Measurements from ENCODE around the gene PTPRK.

DNA sequence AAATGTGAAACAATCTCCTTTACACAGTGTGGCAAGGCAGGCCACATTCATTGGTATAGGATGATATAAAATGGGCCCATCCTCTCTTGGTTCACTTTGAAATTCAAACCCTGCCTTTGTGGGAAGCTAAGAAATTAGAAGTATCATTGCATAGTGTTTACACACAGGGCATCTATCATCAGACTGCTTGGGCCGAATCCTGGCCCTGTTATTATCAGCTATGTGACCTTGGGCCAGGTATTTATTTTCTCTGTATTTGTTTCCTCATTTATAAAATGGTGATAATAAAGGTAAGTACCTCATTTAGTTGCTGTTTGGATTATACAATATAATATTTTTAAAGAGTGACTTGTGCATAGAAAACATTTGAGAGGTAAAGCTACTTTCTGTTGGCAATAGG is 45.5 kb downstream of the PTPRK start:
- TF ChIP-seq, protein P1, sequence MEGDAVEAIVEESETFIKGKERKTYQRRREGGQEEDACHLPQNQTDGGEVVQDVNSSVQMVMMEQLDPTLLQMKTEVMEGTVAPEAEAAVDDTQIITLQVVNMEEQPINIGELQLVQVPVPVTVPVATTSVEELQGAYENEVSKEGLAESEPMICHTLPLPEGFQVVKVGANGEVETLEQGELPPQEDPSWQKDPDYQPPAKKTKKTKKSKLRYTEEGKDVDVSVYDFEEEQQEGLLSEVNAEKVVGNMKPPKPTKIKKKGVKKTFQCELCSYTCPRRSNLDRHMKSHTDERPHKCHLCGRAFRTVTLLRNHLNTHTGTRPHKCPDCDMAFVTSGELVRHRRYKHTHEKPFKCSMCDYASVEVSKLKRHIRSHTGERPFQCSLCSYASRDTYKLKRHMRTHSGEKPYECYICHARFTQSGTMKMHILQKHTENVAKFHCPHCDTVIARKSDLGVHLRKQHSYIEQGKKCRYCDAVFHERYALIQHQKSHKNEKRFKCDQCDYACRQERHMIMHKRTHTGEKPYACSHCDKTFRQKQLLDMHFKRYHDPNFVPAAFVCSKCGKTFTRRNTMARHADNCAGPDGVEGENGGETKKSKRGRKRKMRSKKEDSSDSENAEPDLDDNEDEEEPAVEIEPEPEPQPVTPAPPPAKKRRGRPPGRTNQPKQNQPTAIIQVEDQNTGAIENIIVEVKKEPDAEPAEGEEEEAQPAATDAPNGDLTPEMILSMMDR (conservative IDR thresholded peaks at IDR 0.05; ENCODE audit: low read length) = no peak
- no peak for TF ChIP-seq EZH2phosphoT487 (IDR thresholded peaks at IDR 0.05; ENCODE audit: borderline replicate concordance, low read depth, low read length)
